Measurements from ENCODE around the gene ZNF165.
"Not testable (repeated sequence)": the region's sequence is repeated elsewhere in the genome, so short reads cannot be mapped to it uniquely, and the experiment has no call there.

ZNF165 gene

DNA sequence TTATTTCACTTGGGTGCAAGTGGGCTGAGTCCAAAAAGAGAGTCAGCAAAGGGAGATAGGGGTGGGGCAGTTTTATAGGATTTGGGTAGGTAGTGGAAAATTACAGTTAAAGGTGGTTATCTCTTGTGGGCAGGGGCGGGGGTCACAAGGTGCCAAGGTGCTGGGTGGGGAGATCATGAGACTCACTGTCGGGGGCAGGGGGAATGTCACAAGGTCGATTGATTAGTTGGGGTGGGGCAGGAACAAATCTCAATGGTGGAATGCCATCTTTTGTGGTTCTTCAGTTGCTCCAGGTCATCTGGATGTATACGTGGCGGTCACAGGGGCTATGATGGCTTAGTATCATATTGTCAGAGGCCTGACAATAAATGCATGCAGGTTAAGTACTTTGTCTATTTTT, 41.9 kb downstream of the ZNF165 start:
- not testable (repeated sequence) for DNase-seq

DNA sequence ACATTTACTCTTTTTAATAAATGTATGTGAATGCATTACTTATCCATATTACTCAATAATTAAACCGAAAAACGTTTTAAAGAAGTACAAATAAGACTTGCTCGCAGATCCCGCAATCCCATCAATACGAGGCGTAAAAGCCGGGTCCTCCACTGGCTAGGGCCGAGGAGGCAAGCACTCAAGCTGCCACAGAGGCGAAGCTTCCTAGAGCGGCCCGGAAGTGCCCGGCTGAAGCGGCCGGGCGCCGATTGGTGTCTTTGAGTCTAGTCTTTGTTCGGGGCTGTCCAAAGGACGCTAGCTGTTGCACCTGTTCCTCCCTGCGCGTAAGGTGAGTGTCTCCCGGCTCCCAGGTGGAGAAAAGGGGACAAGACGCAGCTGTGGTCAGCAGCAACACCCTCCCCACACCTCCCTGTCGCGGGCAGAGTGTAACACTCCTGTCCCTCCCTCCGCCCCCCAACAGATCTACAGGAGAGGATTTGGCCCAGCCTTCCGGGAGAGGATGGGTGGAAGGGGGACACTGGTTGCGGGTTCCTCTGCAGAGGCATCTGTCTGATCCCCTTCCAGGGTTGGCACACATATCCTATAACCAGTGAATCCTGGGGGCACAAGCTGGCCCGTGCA, 44.1 kb downstream of the ZNF165 start, which contains the start of gene ZSCAN16:
Gene ZSCAN16 (plus strand): TSS at position 260 of the 621 bp plus-strand sequence. CDS start 835 bp downstream, outside the sequence.
- peak; percentile 86 for DNase-seq

DNA sequence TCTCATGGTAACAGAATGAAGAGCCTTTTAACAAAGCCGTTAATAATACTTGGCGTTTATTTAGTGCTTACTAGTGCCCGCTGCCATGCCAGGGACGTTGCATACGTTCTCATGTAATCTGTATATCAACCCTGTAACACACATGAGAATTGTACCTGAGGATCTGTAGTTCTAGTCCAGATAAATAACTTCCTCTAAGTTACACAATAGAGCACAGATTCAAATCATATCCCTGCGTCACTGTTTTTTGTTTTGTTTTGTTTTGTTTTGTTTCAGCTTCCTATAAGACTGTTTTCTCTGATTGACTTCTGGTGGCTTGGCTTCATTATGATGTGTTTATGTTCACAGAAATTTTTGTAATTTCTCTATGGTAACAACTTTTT, 44.6 kb downstream of the ZNF165 start:
- DNase-seq = no peak

DNA sequence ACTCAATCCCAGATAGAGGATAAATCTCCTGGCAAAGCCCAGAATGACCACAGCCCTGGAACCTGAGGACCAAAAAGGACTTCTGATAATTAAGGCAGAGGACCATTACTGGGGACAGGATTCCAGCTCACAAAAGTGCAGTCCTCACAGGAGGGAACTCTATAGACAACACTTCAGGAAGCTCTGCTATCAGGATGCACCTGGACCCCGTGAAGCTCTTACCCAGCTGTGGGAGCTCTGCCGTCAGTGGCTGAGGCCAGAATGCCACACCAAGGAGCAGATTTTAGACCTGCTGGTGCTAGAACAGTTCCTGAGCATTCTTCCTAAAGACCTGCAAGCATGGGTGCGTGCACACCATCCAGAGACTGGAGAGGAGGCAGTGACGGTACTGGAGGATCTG, 45.0 kb downstream of the ZNF165 start:
- no peak for DNase-seq

DNA sequence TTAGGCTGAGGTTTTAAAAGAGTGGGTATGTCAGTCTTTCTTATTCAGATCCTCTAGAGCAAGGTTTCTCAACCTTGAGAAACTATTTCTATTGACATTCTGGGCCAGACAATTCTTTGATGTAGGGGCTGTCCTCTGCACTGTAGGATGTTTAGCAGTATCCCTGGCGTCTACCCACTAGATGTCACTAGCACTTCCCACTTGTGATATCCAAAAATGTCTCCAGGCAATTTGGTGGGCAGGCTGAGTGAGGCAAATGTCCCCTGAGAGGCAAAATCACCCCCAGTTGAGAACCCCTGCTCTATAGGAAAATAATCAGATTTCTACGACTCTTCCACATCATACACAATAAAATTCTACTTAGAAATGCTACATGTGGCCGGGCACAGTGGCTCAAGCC, 53.6 kb downstream of the ZNF165 start:
- DNase-seq = peak; percentile 53

DNA sequence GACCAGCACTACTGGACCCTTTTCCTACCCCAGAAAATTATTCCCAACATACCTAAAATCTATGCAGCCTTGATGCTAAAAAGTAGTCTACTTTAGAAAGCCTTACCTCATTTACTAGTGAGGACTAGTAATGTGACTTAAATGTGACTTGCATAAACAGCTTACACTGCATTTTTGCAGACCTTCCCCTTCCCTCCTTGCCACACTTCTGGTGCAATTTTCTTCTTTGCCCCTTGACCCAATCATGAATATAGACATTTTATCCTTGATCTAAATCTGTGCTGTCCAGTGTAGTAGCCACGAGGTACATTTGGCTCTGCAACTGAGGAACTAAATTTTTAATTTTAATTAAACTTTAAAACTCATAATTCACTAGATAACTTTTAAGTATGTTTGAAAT, 54.3 kb downstream of the ZNF165 start:
- peak; percentile 16 for DNase-seq

DNA sequence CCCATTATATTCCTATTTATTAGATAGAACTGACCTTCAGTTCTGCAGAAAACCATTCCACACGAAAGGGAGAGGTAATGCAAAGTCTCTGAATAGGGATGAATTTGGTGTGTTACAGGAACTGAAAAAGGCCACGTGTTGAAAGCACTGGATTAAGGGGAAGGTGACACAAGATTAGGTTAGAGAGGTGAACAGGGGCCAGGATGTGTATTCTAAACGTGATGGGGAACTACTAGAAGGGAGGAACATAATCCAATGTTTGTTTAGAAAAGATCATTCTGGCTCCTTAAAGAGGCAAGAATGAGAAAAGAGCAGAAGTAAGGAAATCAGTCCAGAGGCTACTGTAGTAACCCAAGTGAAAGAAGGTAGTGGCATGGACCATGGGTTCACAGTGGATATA, 55.0 kb downstream of the ZNF165 start:
- DNase-seq = peak; percentile 18

DNA sequence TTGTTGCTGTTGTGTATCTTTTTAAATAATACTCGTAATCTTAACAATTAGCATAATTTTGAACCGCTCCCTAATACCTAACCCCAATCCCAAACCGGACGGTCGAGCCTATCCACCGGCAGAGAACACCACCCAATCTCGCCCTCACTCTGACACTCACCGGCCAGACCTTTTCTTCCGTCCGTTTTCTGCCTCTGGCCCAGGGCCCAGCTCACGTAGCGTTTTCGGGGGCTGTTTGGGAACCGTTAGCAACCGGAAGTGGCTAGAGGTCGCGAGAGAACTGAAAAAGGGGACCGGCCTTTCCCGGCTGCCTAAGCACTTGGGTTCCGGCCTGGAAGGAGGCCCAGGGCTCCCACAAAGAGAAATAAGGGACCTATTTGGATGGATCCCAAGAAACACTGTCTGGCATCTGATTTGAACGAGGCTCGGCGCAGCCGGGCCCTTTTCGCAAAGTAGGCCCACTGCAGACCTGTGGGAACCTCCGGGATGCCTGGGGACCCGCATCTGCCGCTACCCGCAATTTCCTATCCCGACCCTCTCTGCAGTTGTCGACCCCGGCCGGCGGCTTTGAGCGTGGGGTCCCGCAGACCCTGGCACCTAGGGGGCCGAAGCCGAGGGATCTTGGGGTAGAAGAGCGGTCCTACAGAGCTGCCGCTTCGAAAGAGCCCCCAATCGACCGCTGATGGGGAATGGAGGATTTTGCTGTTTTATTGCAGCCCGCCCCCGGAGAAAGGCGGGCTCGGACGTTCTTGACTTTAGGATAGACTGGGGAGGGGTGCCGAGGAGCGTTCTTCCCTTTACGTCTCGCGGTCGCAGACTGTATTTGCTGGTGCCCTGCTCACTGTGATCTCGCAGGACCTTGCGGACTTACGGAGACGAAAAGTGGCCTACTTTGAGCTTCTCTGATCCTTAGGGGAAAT, 56.5 kb downstream of the ZNF165 start:
- peak; percentile 91 for DNase-seq

DNA sequence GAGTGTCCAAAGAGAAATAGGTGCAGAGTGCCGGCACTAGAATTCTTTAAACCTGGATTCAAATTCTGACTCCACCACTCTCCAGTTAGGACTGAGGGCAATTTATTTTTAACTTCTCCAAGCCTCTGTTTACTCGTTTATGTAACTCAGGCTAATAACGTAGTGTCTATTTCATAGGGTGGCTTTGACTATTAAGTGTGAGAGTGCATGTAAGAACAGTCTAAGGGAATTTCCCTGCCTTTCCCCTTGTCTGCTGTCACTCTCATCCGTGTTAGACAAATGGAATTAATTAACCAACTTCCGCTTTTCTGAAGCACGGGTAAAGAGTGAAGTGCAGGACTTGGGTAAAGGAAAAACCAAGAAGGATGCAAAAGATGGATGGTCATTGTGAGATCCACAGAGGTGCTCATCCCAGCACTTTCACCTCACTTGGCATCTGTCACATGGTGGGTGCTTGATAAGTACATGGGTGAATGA, 57.2 kb downstream of the ZNF165 start:
- DNase-seq = peak; percentile 72

All from activated CD4-positive, alpha-beta T cell treated with anti-CD3 and anti-CD28 coated beads, Interleukin-10, Interleukin-2, amounts not matched to agents 100 ng/mL and 50 ng/mL, durations not matched to agents 16 hours and 8 hours (primary cell).